Sigmoid colon (tissue), 7 donors: ENCODE results near the gene MAP2. TPM values are rescaled to one million over a fixed set of nuclear protein-coding genes. Genes with fewer than 3 reads are reported as not detected.

Experiments
- DNase-seq: peaks from one replicate; pipeline ENCODE4 v3.0.0-alpha.2; 2019
- H3K27ac ChIP-seq, 4 donors: fragments of 200-600 bp; sonication (generic); one replicate each; pipeline ENCODE4 v1.5.1; 2016 to 2019; ENCODE audit warnings: mild to moderate bottlenecking in 1 of 4
- H3K27me3 ChIP-seq, 3 donors: fragments of 200-600 bp; sonication (generic); one replicate each; pipeline ENCODE4 v1.5.1; 2019; ENCODE audit warnings: mild to moderate bottlenecking in 1 of 3
- H3K36me3 ChIP-seq, 4 donors: fragments of 200-600 bp; sonication (generic); one replicate each; pipeline ENCODE4 v1.5.1; 2016 to 2019
- H3K4me1 ChIP-seq, 4 donors: fragments of 200-600 bp; sonication (generic); one replicate each; pipeline ENCODE4 v1.5.1; 2017 to 2019
- H3K4me3 ChIP-seq, 4 donors: fragments of 200-600 bp; sonication (generic); one replicate each; pipeline ENCODE4 v1.5.1; 2017 to 2019; ENCODE audit warnings: mild to moderate bottlenecking in 2 of 4, moderate library complexity in 1 of 4
- H3K9me3 ChIP-seq, 4 donors: fragments of 200-600 bp in 3 of 4; sonication (generic) in 3 of 4; one replicate each; pipeline versions ENCODE4 v1.5.1 to v1.6.1; 2013 to 2019
- EP300 ChIP-seq, 4 donors: sonication (generic); formaldehyde crosslinking; IDR thresholded peaks; one replicate each; pipeline ENCODE4 v1.6.1; 2017; ENCODE audit warnings: antibody characterized with exemption in 4 of 4
- POLR2A ChIP-seq, 2 donors: fragments of 450-650 bp; IDR thresholded peaks; one replicate each; pipeline ENCODE4 v1.6.1; 2016; ENCODE audit warnings: antibody characterized with exemption in 2 of 2, mild to moderate bottlenecking in 2 of 2, moderate library complexity in 2 of 2
- POLR2AphosphoS5 ChIP-seq, 4 donors: sonication (generic); formaldehyde crosslinking; IDR thresholded peaks; one replicate each; pipeline ENCODE4 v1.6.1; 2017; ENCODE audit warnings: antibody characterized with exemption in 4 of 4
- WGBS, 2 donors: extraction: QIAGEN DNeasy Blood & Tissue Kit; methylation state at CpG; one replicate each; pipeline ENCODE4 v1.1.7; 2013; 5-methylcytosine and 5-hydroxymethylcytosine counted together
- intact Hi-C: fragments of 100-400 bp; cut with DNase I; formaldehyde crosslinking; loops from one replicate; pipeline ENCODE4 v1.15.1; 2023
- polyA plus RNA-seq, 3 donors: library from polyadenylated mRNA; stranded (reverse); fragments of 200-250 nt; gene quantifications; one replicate each; pipeline ENCODE4 v1.2.3, GENCODE V29; 2013
- total RNA-seq, 4 donors: library from RNA; depleted of rRNA; stranded (reverse); fragments of >200 nt; gene quantifications; one replicate each; pipeline ENCODE4 v1.1.0, GENCODE V29; 2016
- TF ChIP-seq, protein P1 (sequence below), 4 experiments: fragments of 450-650 bp in 3 of 4; fragments of 200-600 bp in 1 of 4; IDR thresholded peaks; one replicate each; pipeline ENCODE4 v1.5.1; 2016 to 2019; ENCODE audit warnings: antibody characterized with exemption in 4 of 4, mild to moderate bottlenecking in 3 of 4, moderate library complexity in 2 of 4
- donor health status: healthy with polysubstance abuse.
- donor health status: Bipolar disorder and iron deficiency.
- donor health status: healthy.

Gene MAP2
- total and polyA plus RNA-seq, 7 donors: 0.46 to 21.8 (median 8.4) TPM

DNA sequence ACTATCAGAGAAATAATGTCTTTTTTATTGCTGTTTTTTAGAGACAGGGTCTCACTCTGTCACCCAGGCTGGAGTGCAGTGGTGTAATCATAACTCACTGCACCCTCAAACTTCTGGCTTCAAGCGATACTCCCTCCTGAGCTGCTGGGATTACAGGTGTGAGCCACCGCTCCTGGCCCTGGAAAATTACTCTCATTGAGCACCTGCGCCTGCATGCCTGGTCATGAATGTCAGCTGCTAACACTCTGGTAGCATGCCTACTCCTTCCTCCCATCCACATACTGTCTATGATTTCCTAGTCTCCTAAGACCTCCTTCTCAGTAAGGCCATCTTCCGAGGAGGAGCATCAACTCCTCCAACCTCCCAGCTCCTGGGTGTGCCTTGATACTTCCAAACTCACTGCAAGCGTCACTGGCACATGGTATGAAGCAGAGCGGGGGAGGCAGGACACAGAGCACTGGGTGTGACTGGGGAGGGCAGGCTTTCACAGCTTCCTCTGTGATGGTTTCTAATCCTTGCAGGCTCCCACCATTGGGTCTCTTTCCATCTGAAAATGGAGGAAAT is 1.6 kb upstream of the MAP2 start:
- Histone ChIP-seq H3K27ac (no peak overlapping the region), H3K9me3 (no peaks in the 10 kb centered on the region), H3K4me1 (peaks cover 0 to 17% (median 15%) of the 10 kb centered on the region in 4 donors), H3K36me3 (no peaks in the 10 kb centered on the region), H3K27me3 (no peaks in the 10 kb centered on the region), H3K4me3 (no peak overlapping the region)
- no peak for DNase-seq
- TF ChIP-seq POLR2A (IDR thresholded peaks at IDR 0.05): no peak
- no peak for TF ChIP-seq EP300 (IDR thresholded peaks at IDR 0.05)
- TF ChIP-seq, protein P1, sequence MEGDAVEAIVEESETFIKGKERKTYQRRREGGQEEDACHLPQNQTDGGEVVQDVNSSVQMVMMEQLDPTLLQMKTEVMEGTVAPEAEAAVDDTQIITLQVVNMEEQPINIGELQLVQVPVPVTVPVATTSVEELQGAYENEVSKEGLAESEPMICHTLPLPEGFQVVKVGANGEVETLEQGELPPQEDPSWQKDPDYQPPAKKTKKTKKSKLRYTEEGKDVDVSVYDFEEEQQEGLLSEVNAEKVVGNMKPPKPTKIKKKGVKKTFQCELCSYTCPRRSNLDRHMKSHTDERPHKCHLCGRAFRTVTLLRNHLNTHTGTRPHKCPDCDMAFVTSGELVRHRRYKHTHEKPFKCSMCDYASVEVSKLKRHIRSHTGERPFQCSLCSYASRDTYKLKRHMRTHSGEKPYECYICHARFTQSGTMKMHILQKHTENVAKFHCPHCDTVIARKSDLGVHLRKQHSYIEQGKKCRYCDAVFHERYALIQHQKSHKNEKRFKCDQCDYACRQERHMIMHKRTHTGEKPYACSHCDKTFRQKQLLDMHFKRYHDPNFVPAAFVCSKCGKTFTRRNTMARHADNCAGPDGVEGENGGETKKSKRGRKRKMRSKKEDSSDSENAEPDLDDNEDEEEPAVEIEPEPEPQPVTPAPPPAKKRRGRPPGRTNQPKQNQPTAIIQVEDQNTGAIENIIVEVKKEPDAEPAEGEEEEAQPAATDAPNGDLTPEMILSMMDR (IDR thresholded peaks at IDR 0.05): no peak
- TF ChIP-seq POLR2AphosphoS5 (IDR thresholded peaks at IDR 0.05): no peak
- whole genome bisulfite sequencing, 2 donors: 81 to 92% methylated on average over 6 of the region's 6 CpGs
- intact Hi-C loops: loop anchor here (5.0 to 10.0 kb wide), 3 partner anchors 55 to 773 kb away; no protein-coding TSS in a partner anchor

DNA sequence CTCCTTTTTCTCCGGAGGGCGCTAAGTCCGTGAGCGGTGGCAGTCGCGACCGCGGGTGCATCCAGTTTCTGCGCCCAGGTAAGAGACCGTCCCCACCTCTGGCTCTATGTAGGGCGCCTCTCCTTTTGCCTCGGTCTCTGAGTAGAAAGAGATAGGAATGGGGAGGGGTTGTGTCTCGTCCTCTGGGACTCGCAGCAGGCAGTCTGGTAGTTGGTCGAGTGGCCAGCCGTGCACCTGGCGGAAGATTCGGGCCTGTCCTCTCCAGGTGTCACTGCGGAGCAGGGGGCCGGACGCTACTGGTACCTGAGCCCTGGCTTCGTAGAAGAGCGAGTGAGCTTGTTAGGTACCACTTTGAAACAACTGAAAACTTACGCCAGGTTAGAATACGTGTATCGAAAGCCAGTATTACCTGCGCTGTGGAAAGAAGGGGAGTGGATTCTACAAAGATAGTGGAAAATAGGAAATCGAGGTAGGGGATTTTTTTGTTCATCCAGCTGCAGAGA is 403 bp downstream of the MAP2 start:
- H3K4me3 ChIP-seq: peak overlapping the region; percentile 40 to 60 (median 55)
- H3K9me3 ChIP-seq: no peaks in the 10 kb centered on the region
- intact Hi-C loops: loop anchor here (5.0 to 10.0 kb wide), 3 partner anchors 53 to 771 kb away; no protein-coding TSS in a partner anchor
- peaks cover 0 to 17% (median 15%) of the 10 kb centered on the region in 4 donors for H3K4me1 ChIP-seq
- peak overlapping the region in 2 of 4 donors; percentile 2 to 32 for H3K27ac ChIP-seq
- 1% methylated on average over 28 of the region's 28 CpGs for WGBS, 2 donors
- DNase-seq: no peak
- H3K27me3 ChIP-seq: no peaks in the 10 kb centered on the region
- H3K36me3 ChIP-seq: no peaks in the 10 kb centered on the region
- no peak for TF ChIP-seq POLR2AphosphoS5 (IDR thresholded peaks at IDR 0.05)
- TF ChIP-seq, protein P1 (IDR thresholded peaks at IDR 0.05): no peak
- no peak for TF ChIP-seq EP300 (IDR thresholded peaks at IDR 0.05)
- no peak for TF ChIP-seq POLR2A (IDR thresholded peaks at IDR 0.05)

DNA sequence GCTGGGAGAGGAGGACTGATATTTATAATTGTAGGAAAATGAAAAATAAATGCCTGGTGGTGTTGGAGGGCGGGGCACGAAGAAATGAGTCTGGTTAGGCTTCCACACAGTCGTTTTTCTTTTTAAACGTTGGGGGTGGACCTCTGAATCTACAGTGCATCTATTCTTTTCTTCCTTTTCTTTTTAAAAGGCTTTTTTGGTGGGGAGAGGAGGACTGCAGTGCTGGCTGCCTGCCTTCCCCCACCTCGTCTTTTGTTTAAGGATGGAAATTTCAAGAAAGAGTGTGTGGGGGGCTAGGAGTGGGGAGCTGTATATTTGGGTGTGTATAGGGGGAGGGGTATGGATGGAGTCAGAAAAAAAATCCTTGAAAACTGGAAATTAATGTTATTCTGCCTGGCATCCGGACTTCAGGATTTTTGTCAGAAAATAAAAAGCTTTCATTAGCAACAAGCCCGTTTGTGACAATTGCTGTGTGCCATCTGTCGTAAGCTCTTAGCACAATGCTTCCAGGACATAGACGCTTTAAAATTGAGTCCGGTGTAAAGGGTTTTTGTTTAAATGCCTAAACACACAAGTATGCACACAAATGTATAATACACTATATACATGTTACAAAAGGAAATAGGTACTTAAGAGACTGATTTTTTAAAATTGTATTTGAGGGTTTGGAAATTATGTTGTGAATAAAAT is 1.1 kb downstream of the MAP2 start:
- intact Hi-C loops: loop anchor here (5.0 to 10.0 kb wide), 3 partner anchors 52 to 770 kb away; no protein-coding TSS in a partner anchor
- no peak overlapping the region for H3K27ac ChIP-seq

DNA sequence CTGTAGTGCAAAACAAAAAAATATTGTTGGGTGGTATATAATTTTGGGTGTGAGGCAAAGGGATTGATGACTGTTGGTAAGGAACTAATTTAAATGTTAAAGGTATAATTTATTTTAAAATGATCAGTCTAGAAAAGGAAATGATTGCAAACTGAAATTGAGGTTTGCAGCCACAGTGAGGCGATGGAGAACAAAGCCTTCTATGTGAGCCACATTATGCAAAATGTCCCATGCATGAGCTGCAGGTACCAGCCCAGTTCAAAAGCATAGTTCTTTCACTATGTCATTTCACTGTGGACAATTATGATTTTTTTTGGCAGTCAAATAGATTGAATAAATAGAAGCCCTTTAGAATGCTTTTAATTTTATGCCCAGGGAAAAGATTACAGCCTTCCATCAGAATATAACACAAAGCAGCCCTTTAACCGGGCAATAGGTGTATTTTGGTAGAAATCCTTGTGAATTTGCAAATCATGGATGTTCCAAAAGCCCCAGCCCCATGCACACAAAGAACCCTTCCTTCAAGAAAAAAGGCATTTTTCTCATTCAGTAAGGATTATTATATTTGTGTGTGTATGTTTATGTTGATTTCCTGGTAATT is 1.7 kb downstream of the MAP2 start:
- no peak for DNase-seq
- Histone ChIP-seq H3K4me3 (no peak overlapping the region), H3K4me1 (peaks cover 0 to 17% (median 15%) of the 10 kb centered on the region in 4 donors), H3K27me3 (no peaks in the 10 kb centered on the region), H3K27ac (no peak overlapping the region), H3K36me3 (no peaks in the 10 kb centered on the region), H3K9me3 (no peaks in the 10 kb centered on the region)
- intact Hi-C loops: loop anchor here (10.0 kb wide), 2 partner anchors 129 to 769 kb away; no protein-coding TSS in a partner anchor
- 31 to 48% methylated on average over 2 of the region's 2 CpGs for WGBS, 2 donors
- TF ChIP-seq, protein P1 (IDR thresholded peaks at IDR 0.05): peak in 1 of 4 experiments; percentile 8
- no peak for TF ChIP-seq EP300 (IDR thresholded peaks at IDR 0.05)
- TF ChIP-seq POLR2AphosphoS5 (IDR thresholded peaks at IDR 0.05): no peak
- no peak for TF ChIP-seq POLR2A (IDR thresholded peaks at IDR 0.05)

More for the DNA sequence above, 1.1 kb downstream of the MAP2 start:
- WGBS, 2 donors: 12 to 14% methylated on average over 10 of the region's 10 CpGs
- no peak for DNase-seq
- no peak for TF ChIP-seq EP300 (IDR thresholded peaks at IDR 0.05)
- TF ChIP-seq POLR2A (IDR thresholded peaks at IDR 0.05): no peak
- TF ChIP-seq, protein P1 (IDR thresholded peaks at IDR 0.05): no peak
- TF ChIP-seq POLR2AphosphoS5 (IDR thresholded peaks at IDR 0.05): no peak
- Histone ChIP-seq H3K9me3 (no peaks in the 10 kb centered on the region), H3K4me1 (peaks cover 0 to 17% (median 15%) of the 10 kb centered on the region in 4 donors), H3K27me3 (no peaks in the 10 kb centered on the region), H3K4me3 (peak overlapping the region; percentile 40 to 60 (median 55)), H3K36me3 (no peaks in the 10 kb centered on the region)
